Measurements from ENCODE around the gene AQP3. TPM values are rescaled to one million over a fixed set of nuclear protein-coding genes. Genes with fewer than 3 reads are reported as not detected.
"Not testable (repeated sequence)": the region's sequence is repeated elsewhere in the genome, so short reads cannot be mapped to it uniquely, and the experiment has no call there.

Gene AQP3
- total RNA-seq, 1 experiment from 2014 or later, result 1.0 TPM

GRCh38 chr9:33489066-33489465 lies 41.7 kb upstream of the AQP3 start:
- ATAC-seq (no peak), DNase-seq (ENCODE audit: low read depth, low spot score) (no peak)
- TF ChIP-seq TCF7L2 (IDR thresholded peaks at IDR 0.05; ENCODE audit: low read depth, low read length), result no peak
- TF ChIP-seq SIN3A (IDR thresholded peaks at IDR 0.05; ENCODE audit: borderline replicate concordance, insufficient read depth, low read depth, low read length), result no peak
- no peak for TF ChIP-seq POLR2AphosphoS5 (IDR thresholded peaks at IDR 0.05; ENCODE audit: low read depth, low read length)
- TF ChIP-seq CTCF (IDR thresholded peaks at IDR 0.05), result no peak
- TF ChIP-seq REST (IDR thresholded peaks at IDR 0.05; ENCODE audit: insufficient read depth in 1 of 2, low read depth in 2 of 2, low read length in 1 of 2), result no peak
- ChIA-PET POLR2A (no interaction called here), CTCF (no interaction called here)
- Histone ChIP-seq H3K27ac (ENCODE audit: low read length) (no peak overlapping the region), H3K4me1 (ENCODE audit: control insufficient read depth, insufficient read depth, low read length) (no peaks in the 10 kb centered on the region), H3K27me3 (ENCODE audit: control insufficient read depth, insufficient read depth, low read length) (no peaks in the 10 kb centered on the region), H3K4me3 (ENCODE audit: low read depth in 2 of 2, low read length in 2 of 2) (no peak overlapping the region), H3K9me3 (ENCODE audit: control insufficient read depth, insufficient read depth, low read depth, low read length) (no peaks in the 10 kb centered on the region), H3K36me3 (ENCODE audit: control insufficient read depth, insufficient read depth, low read length) (no peaks in the 10 kb centered on the region)
- no TSS peak for BruUV-seq (replicated peaks)
- intact Hi-C loops (cut with micrococcal nuclease; ENCODE audit: unreplicated experiment), result no loop called here
- in situ Hi-C loops (cut with HindIII; ENCODE audit: low pct_unique_long_range_greater_than_20kb, low sequenced_read_pairs), result no loop called here

- H3K4me1 ChIP-seq (ENCODE audit: control insufficient read depth, insufficient read depth, low read length); H3K27ac ChIP-seq (ENCODE audit: low read length); CTCF ChIA-PET; ATAC-seq; POLR2A ChIA-PET; H3K36me3 ChIP-seq (ENCODE audit: control insufficient read depth, insufficient read depth, low read length); DNase-seq (ENCODE audit: low read depth, low spot score); H3K4me3 ChIP-seq (ENCODE audit: low read depth in 2 of 2, low read length in 2 of 2); H3K27me3 ChIP-seq (ENCODE audit: control insufficient read depth, insufficient read depth, low read length); in situ Hi-C loops (cut with HindIII; ENCODE audit: low pct_unique_long_range_greater_than_20kb, low sequenced_read_pairs); H3K9me3 ChIP-seq (ENCODE audit: control insufficient read depth, insufficient read depth, low read depth, low read length); intact Hi-C loops (cut with micrococcal nuclease; ENCODE audit: unreplicated experiment); BruUV-seq (replicated peaks): not testable (repeated sequence)
These were observed 37.9 kb upstream of the AQP3 start for GRCh38 chr9:33485312-33485711.

- in situ Hi-C loops (cut with HindIII; ENCODE audit: low pct_unique_long_range_greater_than_20kb, low sequenced_read_pairs), result no loop called here
- CTCF ChIA-PET, result no interaction called here
- POLR2A ChIA-PET, result no interaction called here
- no peak overlapping the region for H3K4me3 ChIP-seq (ENCODE audit: low read depth in 2 of 2, low read length in 2 of 2)
- intact Hi-C loops (cut with micrococcal nuclease; ENCODE audit: unreplicated experiment), result no loop called here
- no peaks in the 10 kb centered on the region for H3K27me3 ChIP-seq (ENCODE audit: control insufficient read depth, insufficient read depth, low read length)
- TF ChIP-seq TCF7L2 (IDR thresholded peaks at IDR 0.05; ENCODE audit: low read depth, low read length) (no peak), REST (IDR thresholded peaks at IDR 0.05; ENCODE audit: insufficient read depth in 1 of 2, low read depth in 2 of 2, low read length in 1 of 2) (no peak), CTCF (IDR thresholded peaks at IDR 0.05) (no peak), SIN3A (IDR thresholded peaks at IDR 0.05; ENCODE audit: borderline replicate concordance, insufficient read depth, low read depth, low read length) (no peak), POLR2AphosphoS5 (IDR thresholded peaks at IDR 0.05; ENCODE audit: low read depth, low read length) (no peak)
- ATAC-seq, result no peak
- no peaks in the 10 kb centered on the region for H3K9me3 ChIP-seq (ENCODE audit: control insufficient read depth, insufficient read depth, low read depth, low read length)
- no peak for DNase-seq (ENCODE audit: low read depth, low spot score)
- BruUV-seq (replicated peaks), result no TSS peak
- H3K27ac ChIP-seq (ENCODE audit: low read length), result no peak overlapping the region
- H3K36me3 ChIP-seq (ENCODE audit: control insufficient read depth, insufficient read depth, low read length), result no peaks in the 10 kb centered on the region
- no peaks in the 10 kb centered on the region for H3K4me1 ChIP-seq (ENCODE audit: control insufficient read depth, insufficient read depth, low read length)
These were observed 33.6 kb upstream of the AQP3 start for GRCh38 chr9:33480976-33481375.
